Ovary (tissue), 3 donors: ENCODE measurements around the gene UBXN6.

ENCODE experiments used
- EP300 ChIP-seq: sonication (generic); formaldehyde crosslinking; IDR thresholded peaks from one replicate; pipeline ENCODE4 v1.6.1; 2017; ENCODE audit warnings: antibody characterized with exemption
- POLR2A ChIP-seq: fragments of 450-650 bp; IDR thresholded peaks from one replicate; pipeline ENCODE4 v1.6.1; 2017; ENCODE audit warnings: antibody characterized with exemption, mild to moderate bottlenecking, moderate library complexity
- TF ChIP-seq, protein P1 (sequence below), 3 donors: fragments of 450-650 bp in 2 of 3; fragments of 200-600 bp in 1 of 3; IDR thresholded peaks; one replicate each; pipeline versions ENCODE4 v1.5.1 to v1.8.0; 2016 to 2022; ENCODE audit warnings: antibody characterized with exemption in 3 of 3, mild to moderate bottlenecking in 1 of 3
- donor health status: DM: no; HTN: no; CAD: no.

DNA sequence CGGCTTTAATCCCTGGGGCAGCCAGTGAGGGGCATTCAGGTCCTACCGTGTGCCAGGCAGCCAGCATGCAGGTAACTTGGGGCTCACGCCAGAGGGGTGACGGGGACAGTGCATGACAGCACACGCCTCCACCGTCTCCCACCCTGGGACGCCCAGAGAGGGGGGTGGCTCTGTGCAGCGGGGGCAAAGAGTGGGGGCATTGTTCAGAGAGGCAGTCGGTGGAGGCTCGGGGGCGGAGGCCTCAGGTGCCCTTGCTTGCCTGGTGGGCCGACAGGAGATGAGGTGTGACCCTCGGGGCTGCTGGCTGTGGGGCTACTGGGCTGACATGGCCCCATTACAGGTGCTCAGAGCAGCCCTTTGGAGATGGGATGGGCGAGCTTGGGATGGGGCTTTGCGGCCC is 42.3 kb upstream of the UBXN6 start:
- TF ChIP-seq, protein P1, sequence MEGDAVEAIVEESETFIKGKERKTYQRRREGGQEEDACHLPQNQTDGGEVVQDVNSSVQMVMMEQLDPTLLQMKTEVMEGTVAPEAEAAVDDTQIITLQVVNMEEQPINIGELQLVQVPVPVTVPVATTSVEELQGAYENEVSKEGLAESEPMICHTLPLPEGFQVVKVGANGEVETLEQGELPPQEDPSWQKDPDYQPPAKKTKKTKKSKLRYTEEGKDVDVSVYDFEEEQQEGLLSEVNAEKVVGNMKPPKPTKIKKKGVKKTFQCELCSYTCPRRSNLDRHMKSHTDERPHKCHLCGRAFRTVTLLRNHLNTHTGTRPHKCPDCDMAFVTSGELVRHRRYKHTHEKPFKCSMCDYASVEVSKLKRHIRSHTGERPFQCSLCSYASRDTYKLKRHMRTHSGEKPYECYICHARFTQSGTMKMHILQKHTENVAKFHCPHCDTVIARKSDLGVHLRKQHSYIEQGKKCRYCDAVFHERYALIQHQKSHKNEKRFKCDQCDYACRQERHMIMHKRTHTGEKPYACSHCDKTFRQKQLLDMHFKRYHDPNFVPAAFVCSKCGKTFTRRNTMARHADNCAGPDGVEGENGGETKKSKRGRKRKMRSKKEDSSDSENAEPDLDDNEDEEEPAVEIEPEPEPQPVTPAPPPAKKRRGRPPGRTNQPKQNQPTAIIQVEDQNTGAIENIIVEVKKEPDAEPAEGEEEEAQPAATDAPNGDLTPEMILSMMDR (IDR thresholded peaks at IDR 0.05): no peak
- TF ChIP-seq EP300: no peak
- TF ChIP-seq POLR2A: no peak
